Hepatocyte (in vitro differentiated cells): ENCODE measurements around the gene RTN4RL1. TPM values are rescaled to one million over a fixed set of nuclear protein-coding genes. Genes with fewer than 3 reads are reported as not detected.

Experiments used
- DNase-seq: peaks from one replicate; pipeline ENCODE4 v3.0.0-alpha.2; 2016; ENCODE audit warnings: low spot score
- H2AFZ ChIP-seq: fragments of 200-600 bp; sonication (generic); 2 replicates; pipeline ENCODE4 v1.6.0; 2016; ENCODE audit warnings: antibody characterized with exemption, mild to moderate bottlenecking
- H3K27ac ChIP-seq: fragments of 200-600 bp; sonication (generic); 2 replicates; pipeline ENCODE4 v1.5.1; 2016; ENCODE audit warnings: mild to moderate bottlenecking
- H3K27me3 ChIP-seq: fragments of 200-600 bp; sonication (generic); 2 replicates; pipeline ENCODE4 v1.6.1; 2016
- H3K36me3 ChIP-seq: fragments of 200-600 bp; sonication (generic); replicated peaks from 2 replicates; pipeline ENCODE4 v1.5.1; 2016; ENCODE audit warnings: low read depth; ENCODE audit not compliant: insufficient read depth
- H3K4me1 ChIP-seq: fragments of 200-600 bp; sonication (generic); 2 replicates; pipeline ENCODE4 v1.5.1; 2016; ENCODE audit warnings: mild to moderate bottlenecking, moderate library complexity; ENCODE audit not compliant: insufficient read depth
- H3K4me2 ChIP-seq: fragments of 200-600 bp; sonication (generic); 2 replicates; pipeline ENCODE4 v1.6.0; 2016
- H3K4me3 ChIP-seq: fragments of 200-600 bp; sonication (generic); 2 replicates; pipeline ENCODE4 v1.5.1; 2016; ENCODE audit warnings: mild to moderate bottlenecking
- H3K79me2 ChIP-seq: fragments of 200-600 bp; sonication (generic); 2 replicates; pipeline ENCODE4 v1.6.0; 2017; ENCODE audit warnings: mild to moderate bottlenecking
- H3K9me2 ChIP-seq: fragments of 200-600 bp; sonication (generic); replicated peaks from 2 replicates; pipeline ENCODE4 v1.6.0; 2017; ENCODE audit warnings: mild to moderate bottlenecking; ENCODE audit not compliant: insufficient read depth
- H3K9me3 ChIP-seq: fragments of 200-600 bp; sonication (generic); 2 replicates; pipeline ENCODE4 v1.5.1; 2016; ENCODE audit warnings: low read depth, mild to moderate bottlenecking
- H4K20me1 ChIP-seq: fragments of 200-600 bp; sonication (generic); 2 replicates; pipeline ENCODE4 v1.6.0; 2016; ENCODE audit warnings: mild to moderate bottlenecking; ENCODE audit not compliant: insufficient read depth, poor library complexity, severe bottlenecking
- EZH2 ChIP-seq: fragments of 200-600 bp; sonication (generic); IDR thresholded peaks from 2 replicates; pipeline ENCODE4 v1.6.1; 2016; ENCODE audit warnings: antibody characterized with exemption, mild to moderate bottlenecking, borderline replicate concordance
- EZH2phosphoT487 ChIP-seq: fragments of 200-600 bp; sonication (generic); IDR thresholded peaks from one replicate; pipeline ENCODE4 v1.6.1; 2018; ENCODE audit warnings: antibody characterized with exemption, mild to moderate bottlenecking, low read depth, moderate library complexity; ENCODE audit not compliant: unreplicated experiment, severe bottlenecking
- WGBS: methylation state at CpG from one replicate; pipeline ENCODE4 v1.1.6; 2016; ENCODE audit warnings: low lambda C conversion rate; ENCODE audit errors: missing lambda C conversion rate; 5-methylcytosine and 5-hydroxymethylcytosine counted together
- polyA plus RNA-seq: library from polyadenylated mRNA; unstranded; fragments of >200 nt; fragmentation: Nextera tagmentation; extraction: Ambion mirVana; gene quantifications from 2 replicates; pipeline ENCODE4 v1.2.1, GENCODE V29; 2016
- total RNA-seq: library from RNA; depleted of rRNA; stranded (reverse); fragments of >200 nt; gene quantifications from 2 replicates; pipeline ENCODE4 v1.2.3, GENCODE V29; 2014
- TF ChIP-seq, protein P1 (sequence below): fragments of 200-600 bp; sonication (generic); IDR thresholded peaks from 2 replicates; pipeline ENCODE4 v1.5.1; 2016; ENCODE audit warnings: antibody characterized with exemption, mild to moderate bottlenecking; ENCODE audit not compliant: poor library complexity

Gene RTN4RL1
- total and polyA plus RNA-seq, 2 experiments from 2014 or later: 0.53 to 1.4 TPM

- Histone ChIP-seq H4K20me1 (peaks cover under 1% of the 10 kb centered on the region), H3K27ac (peak overlapping the region; percentile 87), H3K36me3 (no peaks in the 10 kb centered on the region), H3K9me2 (no peaks in the 10 kb centered on the region), H2AFZ (no peak overlapping the region), H3K79me2 (peaks cover 1% of the 10 kb centered on the region), H3K4me3 (no peak overlapping the region), H3K4me2 (no peak overlapping the region), H3K4me1 (peaks cover 31% of the 10 kb centered on the region), H3K27me3 (peaks cover 34% of the 10 kb centered on the region), H3K9me3 (no peaks in the 10 kb centered on the region)
- WGBS: 92% methylated on average over 17 of the region's 17 CpGs
- TF ChIP-seq, protein P1, sequence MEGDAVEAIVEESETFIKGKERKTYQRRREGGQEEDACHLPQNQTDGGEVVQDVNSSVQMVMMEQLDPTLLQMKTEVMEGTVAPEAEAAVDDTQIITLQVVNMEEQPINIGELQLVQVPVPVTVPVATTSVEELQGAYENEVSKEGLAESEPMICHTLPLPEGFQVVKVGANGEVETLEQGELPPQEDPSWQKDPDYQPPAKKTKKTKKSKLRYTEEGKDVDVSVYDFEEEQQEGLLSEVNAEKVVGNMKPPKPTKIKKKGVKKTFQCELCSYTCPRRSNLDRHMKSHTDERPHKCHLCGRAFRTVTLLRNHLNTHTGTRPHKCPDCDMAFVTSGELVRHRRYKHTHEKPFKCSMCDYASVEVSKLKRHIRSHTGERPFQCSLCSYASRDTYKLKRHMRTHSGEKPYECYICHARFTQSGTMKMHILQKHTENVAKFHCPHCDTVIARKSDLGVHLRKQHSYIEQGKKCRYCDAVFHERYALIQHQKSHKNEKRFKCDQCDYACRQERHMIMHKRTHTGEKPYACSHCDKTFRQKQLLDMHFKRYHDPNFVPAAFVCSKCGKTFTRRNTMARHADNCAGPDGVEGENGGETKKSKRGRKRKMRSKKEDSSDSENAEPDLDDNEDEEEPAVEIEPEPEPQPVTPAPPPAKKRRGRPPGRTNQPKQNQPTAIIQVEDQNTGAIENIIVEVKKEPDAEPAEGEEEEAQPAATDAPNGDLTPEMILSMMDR: no peak
- TF ChIP-seq EZH2phosphoT487: no peak
- TF ChIP-seq EZH2: no peak
- DNase-seq: no peak
Measured at GRCh38 chr17:2061441-2061958, 36.4 kb upstream of the RTN4RL1 start.

DNA sequence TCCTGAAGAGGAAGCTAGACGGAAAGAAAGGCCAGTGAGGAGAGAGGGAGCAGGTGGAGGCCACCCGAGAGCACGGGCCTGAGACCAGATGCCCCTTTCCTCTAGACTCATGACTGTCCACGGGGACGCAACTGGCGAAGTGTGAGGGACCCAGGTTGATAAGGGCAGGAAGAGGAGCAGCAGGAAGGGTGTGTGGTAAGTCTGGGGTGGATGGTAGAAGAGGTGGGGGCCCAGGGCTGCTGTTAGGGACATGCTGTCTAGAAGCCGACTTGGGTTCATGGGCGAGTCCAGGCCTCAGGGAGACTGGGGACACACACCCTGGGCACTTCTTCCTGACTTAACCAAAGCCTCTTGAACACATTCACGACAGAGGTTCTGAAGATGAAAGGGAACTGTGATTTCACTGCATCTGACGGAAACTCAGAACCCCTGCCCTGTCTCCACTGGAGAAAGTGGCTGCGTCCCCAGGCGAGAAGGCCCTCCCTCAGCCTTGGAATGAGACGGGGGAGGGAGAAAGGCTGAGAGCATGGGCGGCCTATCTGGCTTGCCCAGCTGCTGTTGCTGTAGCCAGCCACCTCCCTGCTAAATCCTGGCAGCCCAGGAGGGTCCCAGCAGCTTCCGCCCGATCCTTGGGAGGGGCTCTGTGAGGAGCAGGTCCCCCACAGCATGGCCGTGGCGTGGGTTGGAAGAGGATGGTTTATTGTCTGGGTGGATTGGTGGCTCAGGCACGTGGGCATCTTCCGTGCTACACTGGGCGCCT is 35.7 kb upstream of the RTN4RL1 start:
- 91% methylated on average over 19 of the region's 21 CpGs for WGBS
- Histone ChIP-seq H3K4me1 (peaks cover 30% of the 10 kb centered on the region), H4K20me1 (peaks cover 4% of the 10 kb centered on the region), H3K79me2 (peaks cover 4% of the 10 kb centered on the region), H3K9me2 (no peaks in the 10 kb centered on the region), H3K4me2 (no peak overlapping the region), H3K27me3 (peaks cover 39% of the 10 kb centered on the region), H3K27ac (no peak overlapping the region), H2AFZ (no peak overlapping the region), H3K36me3 (no peaks in the 10 kb centered on the region), H3K4me3 (no peak overlapping the region), H3K9me3 (no peaks in the 10 kb centered on the region)
- TF ChIP-seq EZH2 (no peak), EZH2phosphoT487 (no peak)
- TF ChIP-seq, protein P1: no peak
- DNase-seq: no peak

DNA sequence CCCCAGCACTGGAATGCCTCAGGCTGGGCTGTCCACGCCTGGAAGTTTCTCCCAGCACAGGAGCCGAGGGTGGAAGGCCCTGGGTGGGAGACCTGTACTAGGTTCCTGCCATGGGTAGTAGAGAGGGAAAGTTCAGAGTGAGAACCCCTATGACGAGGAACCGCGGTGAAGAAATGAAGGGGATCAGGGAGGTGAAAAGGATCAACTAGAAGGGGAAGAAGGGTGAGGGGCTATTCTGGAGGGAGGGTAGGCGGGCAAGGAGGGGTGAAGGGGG is 35.2 kb upstream of the RTN4RL1 start:
- H3K9me2 ChIP-seq: no peaks in the 10 kb centered on the region
- peaks cover 26% of the 10 kb centered on the region for H3K4me1 ChIP-seq
- H3K4me3 ChIP-seq: no peak overlapping the region
- H4K20me1 ChIP-seq: peaks cover 4% of the 10 kb centered on the region
- TF ChIP-seq, protein P1: no peak
- TF ChIP-seq EZH2 (no peak), EZH2phosphoT487 (no peak)
- H3K27ac ChIP-seq: no peak overlapping the region
- 87% methylated on average over 6 of the region's 6 CpGs for WGBS
- peaks cover 39% of the 10 kb centered on the region for H3K27me3 ChIP-seq
- H3K4me2 ChIP-seq: no peak overlapping the region
- DNase-seq: no peak
- no peaks in the 10 kb centered on the region for H3K9me3 ChIP-seq
- peaks cover 4% of the 10 kb centered on the region for H3K79me2 ChIP-seq
- no peak overlapping the region for H2AFZ ChIP-seq
- no peaks in the 10 kb centered on the region for H3K36me3 ChIP-seq
